Liver (tissue), 9 donors: ENCODE data around the gene PRR15L. TPM values are rescaled to one million over a fixed set of nuclear protein-coding genes. Genes with fewer than 3 reads are reported as not detected.
"Not testable (repeated sequence)": the region's sequence is repeated elsewhere in the genome, so short reads cannot be mapped to it uniquely, and the experiment has no call there.

Experiments
- DNase-seq: peaks from one replicate; pipeline ENCODE4 v3.0.0-alpha.2; 2017; ENCODE audit warnings: low spot score
- H3K27ac ChIP-seq, 2 donors: one replicate each; pipeline ENCODE4 v1.7.0; 2013; ENCODE audit warnings: inconsistent platforms in 2 of 2, low read length in 2 of 2, control low read depth in 1 of 2, low read depth in 1 of 2, mild to moderate bottlenecking in 1 of 2
- H3K27me3 ChIP-seq, 4 donors: one replicate each; pipeline versions ENCODE4 v1.6.1 to v1.7.0; 2013; ENCODE audit warnings: low read length in 3 of 4, inconsistent platforms in 1 of 4, mild to moderate bottlenecking in 1 of 4, moderate library complexity in 1 of 4; ENCODE audit not compliant: control insufficient read depth in 4 of 4, insufficient read depth in 4 of 4
- H3K36me3 ChIP-seq, 4 donors: one replicate each; pipeline versions ENCODE4 v1.6.1 to v1.7.0; 2013; ENCODE audit warnings: low read length in 3 of 4, mild to moderate bottlenecking in 3 of 4, low read depth in 1 of 4, moderate library complexity in 1 of 4; ENCODE audit not compliant: control insufficient read depth in 4 of 4, insufficient read depth in 3 of 4
- H3K4me1 ChIP-seq, 4 donors: one replicate each; pipeline versions ENCODE4 v1.6.1 to v1.7.0; 2013; ENCODE audit warnings: low read length in 3 of 4, mild to moderate bottlenecking in 3 of 4, moderate library complexity in 1 of 4; ENCODE audit not compliant: control insufficient read depth in 4 of 4, insufficient read depth in 4 of 4
- H3K4me3 ChIP-seq, 3 donors: one replicate each; pipeline versions ENCODE4 v1.6.1 to v1.7.0; 2013; ENCODE audit warnings: low read length in 3 of 3, control low read depth in 1 of 3, low read depth in 1 of 3, mild to moderate bottlenecking in 1 of 3
- H3K9ac ChIP-seq, 2 donors: one replicate each; pipeline ENCODE4 v1.7.0; 2013; ENCODE audit warnings: low read length in 2 of 2, mild to moderate bottlenecking in 2 of 2, moderate library complexity in 2 of 2, control low read depth in 1 of 2, low read depth in 1 of 2
- H3K9me3 ChIP-seq, 4 donors: one replicate each; pipeline versions ENCODE4 v1.6.1 to v1.7.0; 2013; ENCODE audit warnings: low read length in 3 of 4; ENCODE audit not compliant: control insufficient read depth in 4 of 4
- EGR1 ChIP-seq, 2 donors: IDR thresholded peaks; 2 replicates each; pipeline ENCODE4 v1.6.1; 2016 to 2018; ENCODE audit warnings: antibody characterized with exemption in 2 of 2, low read depth in 2 of 2
- FOXA1 ChIP-seq: IDR thresholded peaks from 2 replicates; pipeline ENCODE4 v1.6.1; 2016; ENCODE audit warnings: antibody characterized with exemption
- GABPA ChIP-seq, 2 donors: IDR thresholded peaks in 1 of 2; conservative IDR thresholded peaks in 1 of 2; 2 replicates each; pipeline ENCODE4 v1.6.1; 2016; ENCODE audit warnings: antibody characterized with exemption in 2 of 2, mild to moderate bottlenecking in 1 of 2, moderate library complexity in 1 of 2
- HNF4A ChIP-seq, 2 donors: conservative IDR thresholded peaks; 2 replicates each; pipeline ENCODE4 v1.6.1; 2016; ENCODE audit warnings: antibody characterized with exemption in 2 of 2, mild to moderate bottlenecking in 2 of 2
- HNF4G ChIP-seq: IDR thresholded peaks from 2 replicates; pipeline ENCODE4 v1.6.1; 2016; ENCODE audit warnings: antibody characterized with exemption
- NR2F2 ChIP-seq: IDR thresholded peaks from 2 replicates; pipeline ENCODE4 v1.6.1; 2016; ENCODE audit warnings: antibody characterized with exemption
- RAD21 ChIP-seq, 2 donors: IDR thresholded peaks; 2 replicates each; pipeline ENCODE4 v1.6.1; 2016; ENCODE audit warnings: antibody characterized with exemption in 2 of 2, mild to moderate bottlenecking in 2 of 2
- SP1 ChIP-seq: IDR thresholded peaks from 2 replicates; pipeline ENCODE4 v1.6.1; 2018; ENCODE audit warnings: antibody characterized with exemption, mild to moderate bottlenecking
- YY1 ChIP-seq: IDR thresholded peaks from 2 replicates; pipeline ENCODE4 v1.6.1; 2016; ENCODE audit warnings: antibody characterized with exemption, mild to moderate bottlenecking
- WGBS: extraction: QIAGEN DNeasy Blood & Tissue Kit; methylation state at CpG from one replicate; pipeline ENCODE4 v1.1.7; 2013; 5-methylcytosine and 5-hydroxymethylcytosine counted together
- polyA plus RNA-seq, 2 donors: library from polyadenylated mRNA; stranded (reverse) in 1 of 2; unstranded in 1 of 2; fragments of 200-250 nt in 1 of 2; fragments of >200 nt in 1 of 2; fragmentation: Nextera tagmentation in 1 of 2; extraction: Ambion mirVana in 1 of 2; gene quantifications; one replicate each; pipeline versions ENCODE4 v1.2.1 to v1.2.3, GENCODE V29; 2013 to 2015
- total RNA-seq, 2 donors: library from RNA; depleted of rRNA; stranded (reverse); fragments of >200 nt; gene quantifications; one replicate each; pipeline ENCODE4 v1.2.3, GENCODE V29; 2014
- TF ChIP-seq, protein P1 (sequence below): IDR thresholded peaks from 2 replicates; pipeline ENCODE4 v1.6.1; 2016; ENCODE audit warnings: antibody characterized with exemption
- TF ChIP-seq, protein P2 (sequence below): IDR thresholded peaks from 2 replicates; pipeline ENCODE4 v1.6.1; 2016; ENCODE audit warnings: antibody characterized with exemption, mild to moderate bottlenecking
- TF ChIP-seq, protein P3 (sequence below): IDR thresholded peaks from 2 replicates; pipeline ENCODE4 v1.6.1; 2016; ENCODE audit warnings: antibody characterized with exemption
- TF ChIP-seq, protein P4 (sequence below): IDR thresholded peaks from 2 replicates; pipeline ENCODE4 v1.6.1; 2016; ENCODE audit warnings: antibody characterized with exemption
- TF ChIP-seq, protein P5 (sequence below): fragments of 150-350 bp; IDR thresholded peaks from 2 replicates; pipeline ENCODE4 v1.5.1; 2017; ENCODE audit warnings: improper control_type of control experiment, low read depth, low read length; ENCODE audit not compliant: missing input control
- donor health status: healthy.
- donor health status: healthy.
- donor health status: healthy.
- donor health status: healthy.
- donor health status: healthy.

PRR15L gene
- total and polyA plus RNA-seq, 4 donors: 0.83 to 11.0 (median 1.9) TPM

DNA sequence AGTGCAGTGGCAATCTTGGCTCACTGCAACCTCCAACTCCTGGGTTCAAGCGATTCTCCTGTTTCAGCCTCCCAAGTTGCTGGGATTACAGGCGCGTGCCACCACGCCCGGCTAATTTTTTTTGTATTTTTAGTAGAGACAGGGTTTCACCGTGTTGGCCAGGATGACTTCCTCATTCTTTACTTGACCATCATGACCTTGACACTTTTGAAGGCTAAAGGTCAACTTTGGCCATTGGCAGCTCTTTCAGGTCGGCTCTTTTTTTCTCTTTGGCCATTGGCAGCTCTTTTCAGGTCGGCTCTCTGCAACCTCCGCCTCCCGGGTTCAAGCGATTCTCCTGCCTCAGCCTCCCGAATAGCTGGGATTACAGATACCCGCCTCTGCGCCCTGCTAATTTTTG lies 37.8 kb downstream of the PRR15L start:
- peak; percentile 28 for TF ChIP-seq NR2F2
- TF ChIP-seq HNF4A (conservative IDR thresholded peaks at IDR 0.05): peak in 1 of 2 donors; percentile 15
- 66% methylated on average over 14 of the region's 14 CpGs for WGBS
- not testable (repeated sequence) for H3K27me3 ChIP-seq, H3K9ac ChIP-seq, H3K27ac ChIP-seq, H3K4me1 ChIP-seq, H3K9me3 ChIP-seq, H3K4me3 ChIP-seq, DNase-seq
- H3K36me3 ChIP-seq: peaks cover 5 to 18% (median 17%) of the 10 kb centered on the region in 4 donors

DNA sequence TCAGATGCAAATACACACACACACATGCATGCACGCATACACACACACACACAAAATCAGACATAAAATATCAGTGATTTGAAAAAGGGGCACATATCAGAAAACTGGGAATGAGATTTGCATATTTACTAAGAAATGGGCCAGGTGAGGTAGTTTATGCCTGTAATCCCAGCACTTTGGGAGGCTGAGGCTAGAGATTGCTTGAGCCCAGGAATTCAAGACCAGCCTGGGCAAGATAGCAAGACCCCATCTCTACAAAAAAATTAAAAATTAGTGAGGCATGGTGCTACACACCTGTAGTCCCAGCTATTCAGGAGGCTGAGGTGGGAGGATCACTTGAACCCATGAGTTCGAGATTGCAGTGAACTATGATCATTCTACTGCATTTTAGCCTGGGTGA lies 38.7 kb downstream of the PRR15L start:
- WGBS: 94% methylated on average over 2 of the region's 2 CpGs
- H3K4me3 ChIP-seq: no peak overlapping the region
- H3K9ac ChIP-seq: no peak overlapping the region
- no peaks in the 10 kb centered on the region for H3K27me3 ChIP-seq
- H3K4me1 ChIP-seq: peaks cover 0 to 3% (median 0%) of the 10 kb centered on the region in 4 donors
- H3K27ac ChIP-seq: no peak overlapping the region
- peaks cover 5 to 14% (median 12%) of the 10 kb centered on the region in 4 donors for H3K36me3 ChIP-seq
- no peaks in the 10 kb centered on the region for H3K9me3 ChIP-seq
- DNase-seq: no peak
- TF ChIP-seq FOXA1 (no peak), SP1 (no peak), YY1 (no peak), RAD21 (IDR thresholded peaks at IDR 0.05) (no peak), GABPA (IDR thresholded peaks at IDR 0.05 in 1 of 2, conservative IDR thresholded peaks at IDR 0.05 in 1 of 2) (no peak)
- TF ChIP-seq, protein P1, sequence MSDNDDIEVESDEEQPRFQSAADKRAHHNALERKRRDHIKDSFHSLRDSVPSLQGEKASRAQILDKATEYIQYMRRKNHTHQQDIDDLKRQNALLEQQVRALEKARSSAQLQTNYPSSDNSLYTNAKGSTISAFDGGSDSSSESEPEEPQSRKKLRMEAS: no peak
- TF ChIP-seq, protein P2, sequence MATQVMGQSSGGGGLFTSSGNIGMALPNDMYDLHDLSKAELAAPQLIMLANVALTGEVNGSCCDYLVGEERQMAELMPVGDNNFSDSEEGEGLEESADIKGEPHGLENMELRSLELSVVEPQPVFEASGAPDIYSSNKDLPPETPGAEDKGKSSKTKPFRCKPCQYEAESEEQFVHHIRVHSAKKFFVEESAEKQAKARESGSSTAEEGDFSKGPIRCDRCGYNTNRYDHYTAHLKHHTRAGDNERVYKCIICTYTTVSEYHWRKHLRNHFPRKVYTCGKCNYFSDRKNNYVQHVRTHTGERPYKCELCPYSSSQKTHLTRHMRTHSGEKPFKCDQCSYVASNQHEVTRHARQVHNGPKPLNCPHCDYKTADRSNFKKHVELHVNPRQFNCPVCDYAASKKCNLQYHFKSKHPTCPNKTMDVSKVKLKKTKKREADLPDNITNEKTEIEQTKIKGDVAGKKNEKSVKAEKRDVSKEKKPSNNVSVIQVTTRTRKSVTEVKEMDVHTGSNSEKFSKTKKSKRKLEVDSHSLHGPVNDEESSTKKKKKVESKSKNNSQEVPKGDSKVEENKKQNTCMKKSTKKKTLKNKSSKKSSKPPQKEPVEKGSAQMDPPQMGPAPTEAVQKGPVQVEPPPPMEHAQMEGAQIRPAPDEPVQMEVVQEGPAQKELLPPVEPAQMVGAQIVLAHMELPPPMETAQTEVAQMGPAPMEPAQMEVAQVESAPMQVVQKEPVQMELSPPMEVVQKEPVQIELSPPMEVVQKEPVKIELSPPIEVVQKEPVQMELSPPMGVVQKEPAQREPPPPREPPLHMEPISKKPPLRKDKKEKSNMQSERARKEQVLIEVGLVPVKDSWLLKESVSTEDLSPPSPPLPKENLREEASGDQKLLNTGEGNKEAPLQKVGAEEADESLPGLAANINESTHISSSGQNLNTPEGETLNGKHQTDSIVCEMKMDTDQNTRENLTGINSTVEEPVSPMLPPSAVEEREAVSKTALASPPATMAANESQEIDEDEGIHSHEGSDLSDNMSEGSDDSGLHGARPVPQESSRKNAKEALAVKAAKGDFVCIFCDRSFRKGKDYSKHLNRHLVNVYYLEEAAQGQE: no peak
- TF ChIP-seq, protein P3, sequence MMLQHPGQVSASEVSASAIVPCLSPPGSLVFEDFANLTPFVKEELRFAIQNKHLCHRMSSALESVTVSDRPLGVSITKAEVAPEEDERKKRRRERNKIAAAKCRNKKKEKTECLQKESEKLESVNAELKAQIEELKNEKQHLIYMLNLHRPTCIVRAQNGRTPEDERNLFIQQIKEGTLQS: no peak

DNA sequence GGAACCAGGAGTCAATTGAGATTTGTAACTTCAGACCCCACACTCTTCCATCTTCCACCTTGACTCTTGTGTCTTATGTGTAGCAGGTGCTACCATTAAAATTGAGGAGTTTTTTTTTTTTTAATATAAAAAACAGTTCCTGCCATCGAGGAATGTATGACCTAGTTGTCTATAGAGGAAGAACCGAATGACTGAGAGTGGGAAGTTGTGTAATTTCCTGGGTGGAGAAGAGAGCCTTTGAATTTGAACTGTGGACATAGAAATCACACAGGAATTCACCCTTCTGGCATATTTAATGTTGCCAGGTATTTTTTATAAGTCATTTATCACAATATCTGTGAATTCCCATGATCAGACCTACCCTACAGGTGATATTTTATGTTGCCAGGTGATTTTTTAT lies 39.7 kb downstream of the PRR15L start:
- Histone ChIP-seq H3K9me3 (no peaks in the 10 kb centered on the region), H3K36me3 (peaks cover 5 to 10% (median 7%) of the 10 kb centered on the region in 4 donors), H3K27ac (no peak overlapping the region), H3K4me3 (no peak overlapping the region), H3K9ac (no peak overlapping the region), H3K27me3 (no peaks in the 10 kb centered on the region), H3K4me1 (peaks cover 0 to 3% (median 0%) of the 10 kb centered on the region in 4 donors)
- DNase-seq: no peak
- 62% methylated on average over 2 of the region's 2 CpGs for WGBS
- TF ChIP-seq, protein P3: no peak
- TF ChIP-seq, protein P4, sequence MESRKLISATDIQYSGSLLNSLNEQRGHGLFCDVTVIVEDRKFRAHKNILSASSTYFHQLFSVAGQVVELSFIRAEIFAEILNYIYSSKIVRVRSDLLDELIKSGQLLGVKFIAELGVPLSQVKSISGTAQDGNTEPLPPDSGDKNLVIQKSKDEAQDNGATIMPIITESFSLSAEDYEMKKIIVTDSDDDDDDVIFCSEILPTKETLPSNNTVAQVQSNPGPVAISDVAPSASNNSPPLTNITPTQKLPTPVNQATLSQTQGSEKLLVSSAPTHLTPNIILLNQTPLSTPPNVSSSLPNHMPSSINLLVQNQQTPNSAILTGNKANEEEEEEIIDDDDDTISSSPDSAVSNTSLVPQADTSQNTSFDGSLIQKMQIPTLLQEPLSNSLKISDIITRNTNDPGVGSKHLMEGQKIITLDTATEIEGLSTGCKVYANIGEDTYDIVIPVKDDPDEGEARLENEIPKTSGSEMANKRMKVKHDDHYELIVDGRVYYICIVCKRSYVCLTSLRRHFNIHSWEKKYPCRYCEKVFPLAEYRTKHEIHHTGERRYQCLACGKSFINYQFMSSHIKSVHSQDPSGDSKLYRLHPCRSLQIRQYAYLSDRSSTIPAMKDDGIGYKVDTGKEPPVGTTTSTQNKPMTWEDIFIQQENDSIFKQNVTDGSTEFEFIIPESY: no peak
- TF ChIP-seq RAD21 (IDR thresholded peaks at IDR 0.05) (no peak), FOXA1 (no peak), SP1 (no peak), EGR1 (IDR thresholded peaks at IDR 0.05; ENCODE audit: low read depth in 2 of 2) (no peak), HNF4A (conservative IDR thresholded peaks at IDR 0.05) (no peak), HNF4G (no peak), GABPA (IDR thresholded peaks at IDR 0.05 in 1 of 2, conservative IDR thresholded peaks at IDR 0.05 in 1 of 2) (no peak)
- TF ChIP-seq, protein P1: no peak
- TF ChIP-seq, protein P5, sequence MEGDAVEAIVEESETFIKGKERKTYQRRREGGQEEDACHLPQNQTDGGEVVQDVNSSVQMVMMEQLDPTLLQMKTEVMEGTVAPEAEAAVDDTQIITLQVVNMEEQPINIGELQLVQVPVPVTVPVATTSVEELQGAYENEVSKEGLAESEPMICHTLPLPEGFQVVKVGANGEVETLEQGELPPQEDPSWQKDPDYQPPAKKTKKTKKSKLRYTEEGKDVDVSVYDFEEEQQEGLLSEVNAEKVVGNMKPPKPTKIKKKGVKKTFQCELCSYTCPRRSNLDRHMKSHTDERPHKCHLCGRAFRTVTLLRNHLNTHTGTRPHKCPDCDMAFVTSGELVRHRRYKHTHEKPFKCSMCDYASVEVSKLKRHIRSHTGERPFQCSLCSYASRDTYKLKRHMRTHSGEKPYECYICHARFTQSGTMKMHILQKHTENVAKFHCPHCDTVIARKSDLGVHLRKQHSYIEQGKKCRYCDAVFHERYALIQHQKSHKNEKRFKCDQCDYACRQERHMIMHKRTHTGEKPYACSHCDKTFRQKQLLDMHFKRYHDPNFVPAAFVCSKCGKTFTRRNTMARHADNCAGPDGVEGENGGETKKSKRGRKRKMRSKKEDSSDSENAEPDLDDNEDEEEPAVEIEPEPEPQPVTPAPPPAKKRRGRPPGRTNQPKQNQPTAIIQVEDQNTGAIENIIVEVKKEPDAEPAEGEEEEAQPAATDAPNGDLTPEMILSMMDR: no peak
- TF ChIP-seq, protein P2: no peak
